DLD1 (cell line): ENCODE measurements around the gene SLC13A5.
"Not testable (repeated sequence)": the region's sequence is repeated elsewhere in the genome, so short reads cannot be mapped to it uniquely, and the experiment has no call there.

ENCODE experiments used
- in situ Hi-C: cut with HindIII; loops from 2 replicates; pipeline ENCODE4 v1.10.0; 2017; ENCODE audit warnings: low sequenced_read_pairs

The SLC13A5 gene

DNA sequence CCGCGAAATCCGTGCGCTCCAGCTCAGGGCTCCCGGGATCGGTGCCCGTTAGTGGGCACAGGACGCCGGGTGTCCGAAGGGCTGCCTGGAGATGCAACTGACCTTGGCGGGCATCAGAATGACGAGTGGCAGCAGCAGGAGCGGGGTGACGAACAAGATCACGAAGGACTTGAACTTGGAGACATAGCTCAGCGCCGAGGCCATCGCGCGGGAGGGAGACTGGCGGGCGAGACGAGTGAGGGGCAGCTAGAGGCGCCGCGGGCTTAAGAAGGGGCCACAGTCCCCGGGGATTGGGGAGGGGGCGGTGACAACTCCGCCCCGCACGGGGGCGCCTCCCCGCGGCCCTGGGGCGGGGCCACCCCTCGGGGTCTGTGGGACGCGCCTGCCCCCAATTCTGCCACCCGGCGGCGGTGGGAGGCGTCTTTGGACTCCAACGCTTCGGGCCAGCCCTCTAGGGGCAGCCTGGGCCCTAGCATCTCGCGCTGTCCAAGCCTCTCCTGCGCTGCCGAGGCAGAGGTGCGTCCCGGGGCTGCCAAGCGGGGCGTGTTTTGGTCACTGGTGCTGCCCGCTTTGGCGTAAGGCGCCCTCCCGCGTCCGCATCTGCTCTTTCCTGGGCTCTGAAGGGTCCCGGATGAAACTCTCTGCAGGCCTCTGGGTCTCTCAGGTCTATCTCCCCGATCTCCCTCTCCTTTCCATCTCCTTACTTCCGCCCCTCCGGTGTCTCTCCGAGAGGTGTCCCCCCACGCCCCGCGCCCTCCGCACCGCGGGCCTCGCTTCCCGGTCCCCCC, at the start of gene SLC13A5:
Gene SLC13A5, minus strand, starts transcription at position 240 of the 788 bp plus-strand sequence. Its CDS starts 36 bp downstream, at position 204.
- in situ Hi-C loops: no loop called here

DNA sequence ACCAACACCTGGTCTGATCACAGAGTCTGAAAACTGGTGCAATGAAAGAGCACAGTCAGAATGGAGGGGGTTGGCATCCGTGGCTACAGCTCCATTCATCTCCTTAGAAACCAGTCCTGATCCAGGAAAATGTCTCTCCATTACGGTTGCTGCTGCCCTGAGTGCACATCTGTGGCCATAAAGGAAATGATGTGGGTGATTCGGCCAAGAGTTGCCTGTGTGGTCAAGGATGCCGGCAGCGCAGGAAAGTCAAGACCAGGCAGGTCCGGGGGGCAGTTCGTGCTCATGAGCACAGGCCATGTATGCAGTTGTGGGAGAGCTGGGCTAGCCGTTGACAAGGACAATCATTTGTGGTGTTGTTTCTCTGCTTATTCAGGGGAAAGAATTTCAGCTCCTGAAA, 48.6 kb upstream of the SLC13A5 start:
- in situ Hi-C loops: no loop called here

DNA sequence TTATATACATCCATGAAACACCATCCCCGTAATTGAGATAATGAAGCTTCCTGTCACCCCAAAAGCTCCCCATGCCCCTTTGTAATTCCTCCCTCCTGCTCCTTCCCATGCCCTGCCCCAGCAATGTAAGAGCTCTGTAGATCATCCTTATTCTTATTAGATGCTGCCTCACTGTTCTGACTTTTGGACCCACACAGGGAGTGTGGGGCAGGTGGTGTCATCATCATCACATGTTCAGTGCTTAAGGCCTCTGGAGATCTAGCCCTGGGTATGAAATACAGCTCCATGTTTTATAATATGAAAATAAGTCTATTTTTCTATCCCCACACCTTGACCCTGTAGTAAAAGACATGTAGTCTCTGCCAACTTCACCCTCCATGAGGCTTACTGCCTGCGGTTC, 44.6 kb upstream of the SLC13A5 start:
- in situ Hi-C loops: no loop called here

DNA sequence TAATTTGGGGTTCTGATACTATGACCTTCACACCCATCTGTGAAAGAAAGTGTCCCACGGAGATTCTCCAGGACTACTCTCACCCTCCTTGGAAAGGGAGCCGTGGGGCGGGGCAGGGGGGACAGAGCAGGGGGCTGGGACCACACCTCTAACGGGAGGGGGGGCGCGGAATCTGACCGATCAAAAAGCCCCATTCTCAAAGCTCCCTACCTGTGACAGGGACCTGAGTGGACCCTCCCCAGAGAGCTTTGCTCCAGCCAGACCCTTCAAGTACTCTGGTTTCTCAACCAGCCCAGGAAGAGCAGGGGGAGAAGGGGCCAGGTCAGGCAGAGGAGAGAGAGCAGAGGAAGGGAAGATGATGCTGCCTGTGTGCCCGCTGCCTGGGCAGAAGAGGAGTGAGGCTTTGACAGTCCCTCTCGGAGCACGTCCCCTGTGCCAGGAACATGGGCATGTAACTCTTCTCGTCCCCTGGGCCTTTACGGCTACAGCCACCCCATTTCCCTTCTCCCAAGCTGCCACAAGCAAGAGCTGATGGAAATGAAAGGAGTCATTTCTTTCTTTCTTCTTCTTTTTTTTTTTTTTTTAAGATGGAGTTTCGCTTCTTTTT, 43.4 kb upstream of the SLC13A5 start:
- in situ Hi-C loops: no loop called here

DNA sequence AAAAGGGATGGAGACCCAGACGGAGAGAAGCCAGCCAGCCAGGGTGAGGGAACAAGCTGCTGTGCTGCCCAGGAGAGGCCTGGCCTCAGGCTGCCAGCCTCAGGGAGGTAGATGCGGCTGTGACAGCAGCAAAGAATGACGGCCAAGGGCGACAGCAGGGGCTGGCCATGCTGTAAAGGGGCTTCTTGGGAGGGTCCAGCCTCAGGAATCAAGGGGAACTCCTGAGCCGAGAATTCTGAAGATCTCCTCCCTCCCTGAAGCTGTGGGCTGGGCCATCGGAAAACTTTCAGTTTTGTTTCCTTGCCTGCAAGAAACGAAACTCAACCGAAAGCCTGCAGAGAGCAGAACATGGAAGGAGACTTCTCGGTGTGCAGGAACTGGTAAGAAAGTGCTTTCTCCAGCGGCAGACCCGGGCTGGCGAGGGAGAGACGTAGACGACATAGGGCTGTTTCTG, 42.6 kb upstream of the SLC13A5 start, which contains the start of gene XAF1:
Gene XAF1, plus strand, starts transcription at position 316 of the 454 bp plus-strand sequence. Its CDS starts 33 bp downstream, at position 349.
- in situ Hi-C loops: no loop called here

DNA sequence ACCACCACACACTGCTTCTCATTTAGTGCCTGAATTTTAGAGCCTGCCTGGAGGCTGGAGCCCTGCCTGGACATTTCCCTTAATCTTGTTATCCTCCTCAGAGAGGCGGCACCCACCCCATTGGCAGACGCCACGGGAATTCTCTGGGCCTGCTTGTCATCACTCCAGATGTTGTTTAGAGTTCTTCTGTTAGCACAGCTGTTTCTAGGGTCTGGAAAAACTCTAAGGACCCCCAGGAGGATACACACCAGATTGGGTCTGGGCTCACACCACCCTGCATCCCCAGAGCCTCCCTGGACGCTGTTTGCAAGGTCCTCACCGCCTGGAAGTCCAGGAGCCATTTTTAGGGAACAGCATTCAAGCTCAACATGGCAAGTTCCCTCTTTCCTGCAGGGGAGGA, 42.1 kb upstream of the SLC13A5 start:
- in situ Hi-C loops: no loop called here

DNA sequence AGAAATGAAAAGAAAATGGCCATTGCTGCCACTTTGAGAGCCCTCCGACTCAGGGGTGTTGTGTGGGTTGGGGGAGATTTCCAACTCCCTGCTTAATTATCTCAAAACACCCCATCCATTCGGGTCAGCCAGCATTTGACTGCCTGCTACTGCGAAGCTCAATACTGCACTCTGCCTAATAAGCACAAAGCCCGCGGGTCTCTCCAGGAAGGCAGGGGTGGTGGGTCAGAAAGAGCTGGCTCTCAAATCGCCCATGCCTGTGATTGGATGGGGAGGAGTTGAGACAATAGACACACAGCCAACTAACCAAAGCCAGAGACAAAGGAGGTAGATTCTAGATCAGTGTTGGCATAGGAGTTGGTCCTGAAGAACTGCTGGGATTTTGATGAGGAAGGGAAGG, 40.4 kb upstream of the SLC13A5 start:
- in situ Hi-C loops: no loop called here

DNA sequence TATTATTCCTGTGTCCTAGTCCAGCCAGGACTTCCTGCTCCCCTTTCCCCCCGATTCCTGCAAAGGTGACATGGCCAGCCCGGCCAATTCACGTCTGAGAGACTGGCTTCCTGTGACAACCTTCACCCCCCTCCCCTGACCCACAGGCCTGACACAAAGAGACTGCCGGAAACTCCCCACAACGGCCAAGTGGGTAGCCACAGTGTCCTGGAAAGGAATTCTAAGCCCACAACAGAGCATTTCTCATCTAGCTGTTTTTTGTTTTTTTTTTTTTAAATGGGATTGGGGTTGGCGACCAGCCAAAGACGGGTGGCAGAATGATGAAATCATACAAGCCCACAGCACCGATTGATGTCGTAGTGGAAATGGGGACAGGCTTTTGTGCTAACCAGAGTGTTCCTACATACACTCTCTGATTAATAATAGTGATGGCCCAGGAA, 39.9 kb upstream of the SLC13A5 start:
- in situ Hi-C loops: no loop called here

DNA sequence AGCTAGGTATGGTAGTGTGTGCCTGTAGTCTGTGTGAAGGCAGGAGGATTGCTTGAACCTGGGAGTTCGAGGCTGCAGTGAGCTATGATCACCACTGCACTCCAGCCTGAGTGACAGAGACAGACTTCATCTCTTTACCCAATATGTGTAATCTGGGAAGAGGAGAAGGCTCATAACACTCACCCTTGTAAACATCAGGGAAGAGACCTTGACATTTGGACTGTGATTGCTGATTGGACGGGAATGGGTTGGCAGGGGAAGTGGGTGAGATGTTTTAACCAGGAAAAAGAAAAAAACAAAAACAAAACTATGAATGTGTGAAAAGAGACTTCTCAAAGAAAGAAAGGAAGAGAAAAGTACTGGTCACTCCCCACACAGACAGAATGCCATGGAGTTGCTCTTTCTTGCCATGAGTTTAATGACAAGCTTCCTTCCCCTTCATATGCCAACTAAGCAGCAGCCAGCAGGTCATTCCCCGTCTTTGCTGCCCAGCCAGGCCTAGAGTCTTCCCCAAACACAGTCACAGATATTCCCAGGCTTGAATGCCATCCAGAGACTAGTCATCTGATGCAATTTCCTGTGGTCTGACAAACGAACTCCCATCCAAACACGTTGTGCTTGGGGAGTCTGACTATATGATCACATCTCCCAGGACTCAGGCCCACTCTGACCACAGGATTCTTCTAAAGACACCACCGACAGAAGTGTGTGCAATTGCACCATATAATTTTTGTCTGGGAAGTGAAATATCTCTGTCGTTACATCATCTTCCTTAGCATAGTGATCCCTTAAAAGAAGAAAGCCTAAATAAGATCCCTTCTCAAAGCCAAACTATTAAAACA, 39.1 kb upstream of the SLC13A5 start:
- in situ Hi-C loops: no loop called here

DNA sequence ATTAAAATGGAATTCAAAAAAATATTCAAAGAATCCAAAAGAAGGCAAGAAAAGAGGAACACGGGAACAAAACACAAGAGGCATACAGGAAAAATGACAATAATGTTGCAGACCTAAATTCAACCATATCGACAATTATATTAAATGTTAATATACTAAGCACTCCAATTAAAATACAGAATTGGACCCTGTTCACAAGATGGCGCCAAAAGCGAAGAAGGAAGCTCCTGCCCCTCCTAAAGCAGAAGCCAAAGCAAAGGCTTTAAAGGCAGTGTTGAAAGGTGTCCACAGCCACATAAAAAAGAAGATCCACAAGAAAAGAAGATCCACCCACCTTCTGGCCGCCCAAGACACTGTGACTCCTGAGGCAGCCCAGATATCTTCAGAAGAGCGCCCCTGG, 36.4 kb upstream of the SLC13A5 start:
- in situ Hi-C loops: no loop called here

DNA sequence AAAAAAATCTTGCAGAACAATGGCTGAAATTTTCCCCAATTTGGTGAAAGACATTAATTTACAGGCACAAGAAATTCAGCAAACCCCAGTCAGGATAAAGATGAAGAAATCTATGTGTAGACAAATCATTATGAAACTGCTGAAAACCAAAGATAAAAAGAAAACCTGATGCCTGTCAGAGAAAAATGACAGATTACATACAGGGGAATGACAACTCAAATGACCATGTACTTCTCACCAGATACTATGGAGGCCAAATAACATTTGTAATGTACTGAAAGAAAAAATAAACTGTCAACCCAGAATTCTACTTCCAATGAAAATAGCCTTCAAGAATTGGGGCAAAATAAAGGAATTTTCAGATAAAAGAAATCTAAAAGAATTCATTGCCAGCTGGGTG, 35.4 kb upstream of the SLC13A5 start:
- in situ Hi-C loops: no loop called here

DNA sequence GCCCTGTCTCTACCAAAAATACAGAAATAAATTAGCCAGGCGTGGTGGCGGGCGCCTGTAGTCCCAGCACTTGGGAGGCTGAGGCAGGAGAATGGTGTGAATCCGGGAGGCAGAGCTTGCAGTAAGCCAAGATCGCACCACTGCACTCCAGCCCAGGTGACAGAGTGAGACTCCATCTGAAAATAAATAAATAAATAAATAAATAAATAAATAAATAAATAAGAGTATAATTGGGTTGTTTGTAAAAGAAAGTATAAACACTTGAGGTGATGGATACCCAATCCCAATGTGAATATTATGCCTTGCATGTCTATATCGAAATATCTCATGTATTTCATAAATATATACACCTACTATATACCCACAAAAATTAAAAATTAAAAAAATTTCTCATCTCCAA, 33.5 kb upstream of the SLC13A5 start:
- in situ Hi-C loops: not testable (repeated sequence)

DNA sequence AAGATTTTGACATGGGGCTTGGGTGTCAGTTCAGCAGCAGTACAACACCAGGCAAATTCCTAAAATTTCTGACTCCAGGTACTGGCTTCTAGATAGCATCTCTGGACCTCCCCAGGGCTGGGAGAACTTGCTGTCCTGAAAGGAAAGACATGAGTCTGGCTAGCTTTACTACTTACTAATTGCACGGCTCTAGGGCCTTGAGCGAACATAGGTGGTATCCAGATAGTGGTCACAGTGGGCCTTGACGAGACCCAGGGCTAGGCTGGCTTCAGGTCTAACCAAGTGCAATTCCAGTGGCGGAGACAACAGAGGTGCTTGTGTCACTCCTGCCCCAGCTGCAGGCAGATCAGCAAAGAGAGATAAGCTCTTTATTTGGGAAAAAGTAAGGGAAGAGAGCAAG, 16.4 kb upstream of the SLC13A5 start:
- in situ Hi-C loops: no loop called here

DNA sequence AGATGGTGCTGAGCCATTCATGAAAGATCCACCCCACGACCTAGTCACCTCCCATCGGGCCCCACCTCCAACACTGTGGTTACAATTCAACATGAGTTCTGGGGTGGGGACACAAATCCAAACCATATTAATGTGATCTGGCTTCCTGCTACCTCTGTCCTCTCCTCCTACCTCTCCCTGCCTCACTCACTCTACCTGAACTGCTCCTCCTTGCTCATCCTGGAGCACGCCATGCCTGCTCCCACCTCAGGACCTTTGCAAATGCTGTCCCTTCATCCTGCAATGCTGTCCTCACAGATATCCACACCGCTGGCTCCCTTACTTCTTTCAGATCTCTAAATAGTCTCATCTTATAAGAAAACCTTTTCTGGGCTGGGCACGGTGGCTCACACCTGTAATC, 10.8 kb upstream of the SLC13A5 start:
- in situ Hi-C loops: no loop called here

DNA sequence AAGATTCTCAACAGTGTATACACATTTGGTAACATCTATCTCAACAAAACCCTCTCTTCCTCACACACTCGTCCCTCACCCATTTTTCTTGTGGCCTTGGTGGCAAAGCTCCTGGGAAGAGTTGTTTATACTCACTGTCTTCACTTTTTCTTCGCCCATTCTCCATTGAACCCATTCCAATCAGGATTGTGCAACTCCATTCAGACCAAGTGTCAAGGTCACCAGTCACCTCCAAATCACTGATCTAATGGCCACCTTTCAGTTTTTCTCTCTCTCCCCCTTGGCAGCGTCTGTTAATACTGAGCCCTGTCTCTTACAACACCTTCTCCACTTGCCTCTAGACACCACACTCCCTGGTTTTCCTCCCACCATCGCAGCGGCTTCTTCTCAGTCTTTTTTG, 8.6 kb upstream of the SLC13A5 start:
- in situ Hi-C loops: no loop called here

DNA sequence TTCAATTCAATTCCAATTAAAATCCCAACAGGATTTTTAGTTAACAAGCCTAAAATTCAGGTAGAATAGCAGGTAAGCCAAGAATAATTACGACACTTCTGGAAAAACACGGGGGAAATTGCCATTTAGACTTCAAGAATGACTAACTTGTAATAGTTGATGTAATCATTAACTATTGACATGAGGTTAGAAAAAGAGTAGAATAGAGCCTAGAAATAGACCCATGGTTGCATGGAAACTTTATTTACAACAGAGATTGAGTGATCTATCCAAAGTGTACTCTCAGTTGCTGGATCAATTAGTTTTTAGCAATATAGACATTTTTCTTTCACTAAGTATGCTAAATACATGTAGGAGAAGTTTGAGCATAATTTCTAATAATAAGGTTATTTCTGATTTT, 3.6 kb upstream of the SLC13A5 start:
- in situ Hi-C loops: no loop called here

DNA sequence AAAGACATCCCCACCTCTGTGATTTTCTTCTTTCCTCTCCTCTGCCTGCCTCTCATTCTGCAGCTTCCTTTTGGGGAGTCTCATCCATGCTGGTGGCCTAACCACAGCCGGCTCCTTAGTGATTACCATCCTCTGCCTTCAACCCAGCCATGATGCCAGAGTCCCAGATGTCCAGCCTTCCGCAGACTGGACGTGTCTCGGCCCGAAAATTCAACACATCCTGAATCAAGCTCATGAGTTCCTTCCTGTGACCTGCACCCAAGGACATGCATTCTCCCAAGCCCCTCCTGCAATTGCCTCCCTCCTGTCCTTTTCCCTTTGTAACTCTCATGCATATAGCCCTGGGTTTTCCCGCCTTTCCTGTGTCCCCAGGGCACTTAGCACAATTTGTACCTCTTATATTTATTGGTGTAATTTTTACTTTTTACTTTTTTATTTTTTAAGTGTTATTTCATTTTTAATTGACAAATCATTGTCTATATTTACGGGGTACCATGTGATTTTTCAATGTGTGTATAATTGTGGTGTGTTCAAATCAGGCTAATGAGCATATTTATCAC, 1.2 kb upstream of the SLC13A5 start:
- in situ Hi-C loops: no loop called here

DNA sequence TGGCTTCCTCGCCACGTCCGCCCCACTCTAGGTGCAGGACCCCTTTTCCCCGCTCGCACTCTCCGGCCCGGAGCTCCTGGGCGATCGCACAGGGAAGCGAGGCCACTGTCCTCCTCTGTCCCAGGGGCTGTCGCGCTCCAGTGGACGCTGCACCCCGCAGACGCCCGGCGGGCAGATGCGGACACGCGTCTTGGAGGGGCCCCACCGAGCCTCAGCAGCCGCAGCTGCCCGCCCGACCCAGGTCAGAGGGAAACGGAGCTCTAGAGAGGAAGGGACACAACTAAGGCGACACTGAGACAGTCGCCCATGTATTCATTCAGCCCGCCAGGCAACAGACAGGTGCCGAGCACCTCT, 726 bp upstream of the SLC13A5 start:
- in situ Hi-C loops: no loop called here

DNA sequence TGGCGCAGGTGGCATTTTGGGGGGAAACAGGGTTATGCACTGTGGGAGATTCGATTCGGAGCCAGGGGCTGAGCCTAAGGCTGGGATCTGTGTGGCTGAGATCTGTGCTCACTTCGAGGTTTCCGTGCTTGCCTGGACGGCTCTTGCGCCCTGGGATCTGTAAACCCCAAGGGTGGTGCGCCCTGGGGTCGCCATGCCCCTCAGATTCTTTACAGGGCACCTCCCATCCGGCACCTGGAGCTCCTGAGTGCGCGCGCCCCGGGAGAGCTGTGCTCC, 377 bp downstream of the SLC13A5 start:
- in situ Hi-C loops: no loop called here

DNA sequence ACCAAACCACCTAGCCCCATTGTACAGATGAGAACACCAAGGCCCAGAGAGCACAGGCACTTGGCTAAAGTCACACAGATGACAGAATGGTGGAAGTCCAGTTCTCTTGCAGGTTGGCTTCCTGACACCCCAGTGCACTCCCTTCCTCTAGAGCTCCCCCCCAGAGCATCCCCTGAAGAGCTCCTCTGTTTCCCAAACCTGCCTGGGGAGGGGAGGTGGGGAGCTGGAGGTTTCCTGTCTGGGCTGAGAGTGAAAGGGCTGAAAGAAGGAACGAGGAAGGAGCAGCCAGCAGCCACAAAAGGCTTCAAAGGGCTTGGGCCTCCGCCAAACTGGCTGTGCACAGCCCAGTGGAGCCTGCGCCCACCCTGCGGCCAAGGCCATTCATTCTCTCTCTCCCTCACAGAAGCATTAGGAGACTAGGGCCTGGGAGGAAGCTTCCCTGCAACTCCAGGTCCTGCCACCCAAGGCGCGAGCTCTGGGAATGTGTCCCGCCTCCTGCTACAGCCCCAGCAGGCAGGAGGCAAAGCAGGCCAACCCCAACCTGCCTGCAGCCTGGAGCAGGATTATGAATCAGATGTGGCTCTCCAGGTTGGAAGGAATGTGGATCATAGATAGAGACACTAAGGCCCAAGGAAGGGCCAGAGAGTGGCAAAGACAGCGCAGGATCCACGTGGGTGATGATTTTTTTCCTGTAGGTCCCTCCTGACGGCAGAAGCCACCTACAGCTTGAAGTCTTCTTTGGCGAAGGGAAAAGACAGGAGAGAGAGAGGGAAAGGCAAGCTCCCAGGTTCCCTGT, 913 bp downstream of the SLC13A5 start:
- in situ Hi-C loops: no loop called here

DNA sequence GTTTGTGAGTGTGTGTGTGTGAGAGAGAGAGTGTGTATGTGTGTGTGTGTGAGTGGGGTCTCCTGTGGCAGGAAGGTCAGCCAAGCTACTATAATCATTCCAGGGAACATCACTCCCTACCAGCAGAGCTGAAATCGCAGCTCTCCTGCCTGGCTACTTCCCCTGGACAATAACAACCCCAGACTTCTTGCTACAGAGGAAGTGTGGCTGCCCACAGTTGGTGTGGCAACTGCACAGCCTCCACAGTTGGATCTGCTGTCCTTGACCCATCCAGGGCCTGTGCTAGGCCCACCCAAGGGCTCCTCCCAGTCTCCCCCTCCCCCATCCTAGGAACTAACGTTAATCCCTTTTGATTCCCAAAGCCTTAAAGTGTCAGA, 1.5 kb downstream of the SLC13A5 start:
- in situ Hi-C loops: no loop called here
